PC-9 (cell line): ENCODE measurements around the gene BBS9.

Source experiments
- EZH2 ChIP-seq: fragments of 200-600 bp; sonication (generic); IDR thresholded peaks from 2 replicates; pipeline ENCODE4 v1.8.0; 2017; ENCODE audit warnings: antibody characterized with exemption, low read depth
- TF ChIP-seq, protein P1 (sequence below): fragments of 200-600 bp; sonication (generic); conservative IDR thresholded peaks from 2 replicates; pipeline ENCODE4 v1.6.1; 2017; ENCODE audit warnings: mixed run types, antibody characterized with exemption, mild to moderate bottlenecking, moderate library complexity

DNA sequence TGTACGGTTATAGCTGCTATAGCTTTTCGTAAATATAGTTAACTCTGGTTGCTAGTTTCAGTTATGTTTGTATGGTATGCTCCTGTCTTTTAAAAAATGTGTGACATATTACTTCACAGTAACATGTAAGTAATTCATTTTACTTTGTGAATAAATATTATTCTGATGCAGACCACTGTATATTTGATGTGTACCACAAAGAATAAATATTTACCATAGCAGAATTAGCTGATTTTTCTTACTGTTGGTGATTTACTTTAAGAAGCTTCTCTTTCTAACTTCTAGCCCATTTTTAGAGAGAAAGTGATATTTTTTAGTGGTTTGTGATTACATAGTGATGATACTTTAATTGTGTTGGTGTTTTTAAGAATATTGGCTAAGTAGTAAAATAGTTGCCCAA lies 292.8 kb downstream of the BBS9 start:
- TF ChIP-seq, protein P1, sequence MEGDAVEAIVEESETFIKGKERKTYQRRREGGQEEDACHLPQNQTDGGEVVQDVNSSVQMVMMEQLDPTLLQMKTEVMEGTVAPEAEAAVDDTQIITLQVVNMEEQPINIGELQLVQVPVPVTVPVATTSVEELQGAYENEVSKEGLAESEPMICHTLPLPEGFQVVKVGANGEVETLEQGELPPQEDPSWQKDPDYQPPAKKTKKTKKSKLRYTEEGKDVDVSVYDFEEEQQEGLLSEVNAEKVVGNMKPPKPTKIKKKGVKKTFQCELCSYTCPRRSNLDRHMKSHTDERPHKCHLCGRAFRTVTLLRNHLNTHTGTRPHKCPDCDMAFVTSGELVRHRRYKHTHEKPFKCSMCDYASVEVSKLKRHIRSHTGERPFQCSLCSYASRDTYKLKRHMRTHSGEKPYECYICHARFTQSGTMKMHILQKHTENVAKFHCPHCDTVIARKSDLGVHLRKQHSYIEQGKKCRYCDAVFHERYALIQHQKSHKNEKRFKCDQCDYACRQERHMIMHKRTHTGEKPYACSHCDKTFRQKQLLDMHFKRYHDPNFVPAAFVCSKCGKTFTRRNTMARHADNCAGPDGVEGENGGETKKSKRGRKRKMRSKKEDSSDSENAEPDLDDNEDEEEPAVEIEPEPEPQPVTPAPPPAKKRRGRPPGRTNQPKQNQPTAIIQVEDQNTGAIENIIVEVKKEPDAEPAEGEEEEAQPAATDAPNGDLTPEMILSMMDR: no peak
- no peak for TF ChIP-seq EZH2
